NCI-H748 treated with DMSO at 0.1 percent for 48 hours (cell line): Measurements from ENCODE around the gene SH2D3C.
A peak's percentile ranks its signal among the peaks of the same experiment; 100 is the strongest.

ENCODE experiments used
- DNase-seq: peaks from one replicate; lab custom pipeline; 2025; lab: John Stamatoyannopoulos, UW

The SH2D3C gene

DNA sequence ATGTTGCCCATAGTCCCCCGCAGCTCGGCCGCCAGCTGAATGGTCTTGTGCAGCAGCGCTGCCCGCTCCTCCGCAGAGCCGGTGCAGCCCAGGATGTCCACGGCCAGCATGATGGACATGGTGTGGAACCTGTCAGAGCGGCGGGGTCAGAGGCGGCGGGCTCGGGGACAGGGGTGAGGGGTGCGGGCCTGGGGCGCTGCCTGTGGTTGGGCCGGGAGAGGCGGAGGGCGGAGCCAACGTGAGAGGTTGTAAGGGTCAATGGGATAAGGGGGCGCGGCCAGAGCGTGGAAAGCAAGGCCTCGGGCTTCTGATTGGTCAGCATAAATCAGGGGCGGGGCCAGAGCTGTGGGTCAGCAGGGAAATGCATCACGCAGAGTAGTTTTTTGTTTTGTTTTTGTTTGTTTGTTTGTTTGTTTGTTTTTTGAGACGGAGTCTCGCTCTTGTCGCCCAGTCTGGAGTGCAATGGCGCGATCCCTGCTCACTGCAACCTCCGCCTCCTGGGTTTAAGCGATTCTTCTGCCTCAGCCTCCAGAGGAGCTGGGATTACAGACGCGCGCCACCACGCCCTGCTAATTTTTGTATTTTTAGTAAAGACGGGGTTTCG lies 36.5 kb downstream of the SH2D3C start:
- no peak for DNase-seq

DNA sequence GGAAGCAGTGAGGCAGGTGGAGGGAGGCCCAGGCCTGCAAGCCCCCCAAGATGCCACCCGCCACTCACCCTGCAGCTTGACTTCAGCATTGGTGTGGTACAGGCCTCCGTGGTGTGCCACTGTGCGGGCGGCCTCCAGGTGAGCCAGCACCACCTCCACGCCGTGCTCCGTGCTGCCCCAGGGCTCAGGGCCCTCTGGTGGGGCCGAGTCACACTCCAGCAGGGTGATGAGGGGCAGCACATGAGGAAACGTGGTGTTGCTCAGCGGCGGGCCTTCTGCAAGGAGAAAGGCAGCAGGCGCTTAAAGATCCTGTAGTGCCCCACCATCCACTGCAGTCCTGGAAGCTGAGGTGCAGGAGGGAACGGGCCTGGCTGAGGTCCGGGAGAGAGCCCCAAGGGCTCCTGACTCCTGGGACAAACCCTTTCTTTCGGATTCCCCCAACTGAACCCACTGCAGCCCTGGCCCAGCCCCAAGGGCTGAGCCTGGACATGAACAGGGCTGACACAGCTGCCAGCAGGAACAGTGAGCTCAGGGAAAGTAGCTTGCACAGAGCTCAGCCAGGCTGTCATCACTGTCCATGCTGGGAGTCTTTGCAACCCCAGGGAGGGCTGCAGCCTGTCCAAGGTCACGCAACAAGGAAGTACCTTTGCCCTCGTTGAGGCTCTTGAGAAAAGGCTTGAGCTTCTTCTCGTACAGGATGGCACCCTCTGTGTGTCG lies 38.7 kb downstream of the SH2D3C start:
- DNase-seq = no peak

DNA sequence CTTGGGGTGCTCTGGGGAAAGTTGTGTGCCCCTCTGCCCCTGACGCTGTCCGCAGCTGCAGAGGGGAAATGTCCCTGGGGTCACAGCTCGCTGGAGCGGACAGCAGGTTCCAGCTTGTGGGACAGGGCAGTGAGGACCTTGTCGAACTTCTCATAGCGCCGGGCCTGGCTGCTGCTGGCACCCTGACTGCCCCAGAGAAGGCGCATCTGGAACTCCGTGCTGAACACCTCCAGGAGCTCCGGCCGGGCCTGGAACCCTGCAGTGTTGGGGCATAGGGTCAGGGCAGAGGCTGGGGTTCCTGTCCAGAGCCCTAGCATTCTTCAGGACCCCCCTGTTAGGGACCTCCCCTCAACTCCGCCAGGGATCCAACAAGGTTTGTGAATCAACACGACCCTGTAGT lies 39.8 kb downstream of the SH2D3C start:
- no peak for DNase-seq

DNA sequence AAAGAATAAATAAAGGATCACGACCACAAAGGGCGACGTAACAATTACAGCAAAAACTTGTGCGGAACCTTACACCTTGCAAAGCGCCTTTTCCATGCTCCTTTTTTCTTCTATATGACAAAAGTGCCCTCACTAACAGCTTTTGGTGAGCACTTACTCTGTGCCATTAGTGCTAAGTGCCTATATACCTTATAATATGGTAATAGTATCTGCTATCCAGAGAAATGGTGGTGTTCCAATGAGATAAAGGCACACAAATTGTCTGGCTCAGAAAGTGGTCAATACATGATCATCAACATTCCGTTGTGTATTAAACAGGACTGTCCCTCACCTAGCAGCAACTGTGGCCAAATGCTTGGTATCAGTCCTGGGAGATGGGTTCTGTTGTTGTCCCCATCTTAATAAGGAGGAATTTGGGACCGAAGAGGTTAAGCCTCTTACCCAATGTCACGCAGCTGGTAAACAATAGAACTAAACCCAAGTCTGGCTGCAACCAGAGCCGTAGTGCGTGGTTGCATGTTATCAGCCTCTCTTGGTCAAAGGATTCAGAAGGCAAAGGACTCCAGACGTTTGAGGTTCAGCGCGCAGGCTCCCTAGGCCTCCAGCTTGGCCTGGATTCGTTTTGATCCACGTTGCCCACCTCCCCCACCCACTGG lies 42.8 kb downstream of the SH2D3C start:
- no peak for DNase-seq

DNA sequence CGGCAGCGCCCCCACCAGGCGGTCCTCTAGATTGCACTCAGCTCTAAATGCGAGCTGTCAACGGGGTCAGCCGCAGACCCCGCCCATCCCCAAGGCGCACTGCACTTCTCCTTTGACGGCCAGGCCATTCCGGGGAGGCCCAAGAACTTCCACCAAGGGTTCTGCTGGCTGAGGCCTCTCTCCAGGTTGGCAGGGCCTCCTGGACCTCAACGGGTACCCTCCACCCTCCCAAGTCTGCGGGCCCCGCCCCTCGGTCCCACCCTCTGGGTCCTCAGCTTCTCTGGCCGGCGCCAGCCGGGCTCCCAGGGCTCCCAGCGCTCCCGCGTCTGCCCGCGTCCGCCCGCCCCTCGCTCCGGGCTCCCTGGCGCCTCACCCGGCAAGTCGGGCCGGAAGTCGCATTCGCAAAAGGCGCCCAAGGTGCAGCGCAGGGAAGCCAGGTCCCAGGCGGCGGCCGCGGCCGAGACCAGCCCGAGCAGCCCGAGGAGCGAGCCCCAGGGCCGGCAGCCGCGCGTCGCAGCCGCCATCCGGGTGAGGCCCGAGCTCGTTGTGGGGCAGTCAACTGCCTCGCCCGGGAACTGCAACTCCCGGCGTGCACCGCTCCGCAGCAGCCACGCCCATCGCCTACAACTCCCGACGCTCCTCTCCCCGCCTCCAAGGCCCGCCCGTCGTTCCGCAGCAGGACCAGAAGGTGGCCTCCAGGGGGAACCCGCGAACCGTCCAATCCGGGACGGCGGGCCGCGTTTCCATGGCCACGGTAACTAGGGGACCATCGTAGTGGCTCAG lies 43.5 kb downstream of the SH2D3C start, which contains the start of gene TOR2A:
Gene TOR2A (minus strand): TSS at position 548 of the 783 bp plus-strand sequence. CDS start 24 bp downstream, at position 524.
- peak; percentile 93 for DNase-seq

DNA sequence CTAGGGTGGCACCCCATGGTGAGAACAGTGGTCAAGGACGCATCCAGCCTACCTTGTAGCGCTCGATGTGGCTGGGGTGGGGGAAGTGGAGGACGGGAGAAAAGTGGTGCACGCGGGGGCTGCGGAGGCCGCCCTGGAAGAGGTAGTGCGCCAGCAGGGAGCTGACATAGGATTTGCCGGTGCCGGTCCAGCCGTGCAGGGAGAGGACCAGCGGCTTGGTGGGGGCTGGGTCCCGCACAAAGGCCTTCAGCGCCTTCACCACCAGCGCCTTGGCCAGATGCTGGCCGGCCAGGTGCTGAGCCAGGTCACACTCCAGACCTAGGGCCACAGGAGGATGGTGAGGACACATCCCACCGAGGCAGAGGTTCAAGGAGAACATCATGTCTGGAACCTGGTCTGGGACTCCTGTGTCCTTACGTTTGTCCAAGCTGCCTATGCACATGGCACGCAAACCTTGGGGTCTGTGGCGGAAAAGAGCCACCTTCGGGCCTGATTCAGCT lies 44.2 kb downstream of the SH2D3C start:
- DNase-seq = no peak

DNA sequence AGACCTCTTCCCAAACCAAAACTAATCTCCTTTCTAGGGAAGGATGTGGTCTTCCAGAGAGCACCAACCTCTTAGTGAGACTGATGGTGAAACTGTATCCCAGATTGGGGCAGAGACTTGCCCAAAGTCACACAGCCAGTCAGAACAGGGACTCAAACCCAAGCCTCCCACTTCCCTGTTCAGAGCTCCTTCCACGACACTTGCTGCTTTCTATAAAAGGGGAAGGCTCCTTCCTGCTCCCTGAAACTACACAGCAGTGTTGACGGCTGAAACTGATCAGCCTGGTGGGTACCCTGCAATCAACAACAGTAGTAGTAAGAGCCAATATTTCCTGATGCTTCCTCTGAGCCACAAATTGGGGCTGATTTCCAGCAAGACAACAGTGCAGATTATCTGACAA lies 44.9 kb downstream of the SH2D3C start:
- DNase-seq = no peak

DNA sequence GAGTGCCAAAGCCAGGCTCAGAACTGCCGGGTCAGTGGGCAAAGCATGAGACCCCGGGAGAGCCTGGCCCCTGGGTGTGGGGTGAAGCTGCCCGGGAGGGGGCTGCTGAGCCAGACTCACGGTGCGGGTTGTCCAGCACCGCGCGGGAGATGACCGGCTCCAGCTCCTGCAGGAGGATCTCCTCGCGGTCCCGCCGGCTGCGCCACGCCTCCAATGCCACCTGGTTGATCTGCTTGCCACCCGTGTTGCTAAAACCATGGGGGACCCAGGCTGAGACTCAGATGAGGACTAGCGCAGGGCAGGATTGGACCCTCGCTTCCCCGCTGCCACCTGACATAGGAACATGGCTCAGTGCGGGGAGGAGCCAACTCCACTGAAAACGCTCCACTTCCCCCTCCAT lies 46.0 kb downstream of the SH2D3C start:
- DNase-seq = no peak

DNA sequence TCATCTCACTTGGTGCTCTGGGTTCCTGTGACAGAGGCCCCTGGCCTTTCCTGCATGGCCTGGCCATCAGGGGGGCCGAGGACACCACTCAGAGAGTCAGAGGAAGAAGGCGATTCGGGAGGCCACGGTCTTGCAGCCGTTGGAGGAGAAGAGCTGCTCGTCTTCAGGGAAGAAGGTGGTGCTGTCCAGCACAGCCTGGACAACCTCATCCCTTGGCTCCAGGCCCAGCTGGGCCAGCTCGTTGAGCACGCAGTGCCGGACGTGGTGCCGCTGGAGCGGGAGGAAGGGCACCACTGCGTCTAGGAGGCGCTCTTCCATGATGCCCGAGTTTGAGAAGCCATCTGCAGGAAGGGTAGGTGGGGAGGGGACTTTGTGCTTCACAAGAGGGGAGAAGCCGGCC lies 46.5 kb downstream of the SH2D3C start:
- no peak for DNase-seq

DNA sequence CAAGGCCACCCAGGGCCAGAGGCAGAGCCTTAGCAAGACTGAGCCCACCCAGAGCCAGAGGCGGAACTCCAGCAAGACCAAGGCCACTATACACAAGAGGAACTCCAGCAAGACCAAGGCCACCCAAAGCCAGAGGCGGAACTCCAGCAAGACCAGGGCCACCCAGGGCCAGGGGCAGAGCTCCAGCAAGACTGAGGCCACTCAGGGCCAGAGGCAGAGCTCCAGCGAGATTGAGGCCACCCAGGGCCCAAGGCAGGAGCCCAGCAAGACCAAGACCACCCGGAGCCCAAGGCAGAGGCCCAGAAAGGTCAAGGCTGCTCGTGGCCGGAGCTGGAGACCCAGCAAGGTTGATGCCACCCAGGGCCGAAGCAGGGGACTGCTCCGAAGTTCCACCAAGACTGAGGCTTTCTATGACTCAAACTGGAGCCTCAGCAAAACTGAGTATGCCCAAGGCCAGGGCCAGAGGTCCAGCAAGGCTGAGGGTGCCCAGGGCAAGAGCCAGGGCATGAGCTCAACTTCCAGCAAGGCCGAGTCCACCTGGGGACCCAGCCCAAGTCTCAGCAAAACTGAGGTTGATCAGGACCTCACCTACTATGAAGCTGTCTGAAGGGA lies 47.6 kb downstream of the SH2D3C start:
- DNase-seq = no peak

DNA sequence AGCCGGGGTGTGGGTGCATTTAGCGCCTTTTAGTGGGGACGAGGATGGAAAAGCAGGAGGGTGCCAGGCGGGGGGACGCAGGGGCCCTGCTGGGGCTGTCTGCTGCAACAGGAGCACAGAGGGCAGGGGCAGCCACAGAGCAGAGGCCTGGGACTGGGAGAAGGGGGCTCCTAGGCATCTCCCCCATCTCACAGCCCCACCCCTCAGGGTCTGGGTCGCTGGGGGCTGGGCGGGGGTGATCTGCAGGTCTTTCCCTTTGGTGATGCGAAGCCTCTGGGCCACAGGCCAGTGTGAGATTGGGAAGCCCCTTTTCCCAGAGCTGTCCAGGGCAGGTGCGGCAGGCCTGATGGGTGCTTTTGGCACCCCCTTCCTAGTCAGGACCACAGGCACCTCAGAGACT lies 48.2 kb downstream of the SH2D3C start:
- no peak for DNase-seq

DNA sequence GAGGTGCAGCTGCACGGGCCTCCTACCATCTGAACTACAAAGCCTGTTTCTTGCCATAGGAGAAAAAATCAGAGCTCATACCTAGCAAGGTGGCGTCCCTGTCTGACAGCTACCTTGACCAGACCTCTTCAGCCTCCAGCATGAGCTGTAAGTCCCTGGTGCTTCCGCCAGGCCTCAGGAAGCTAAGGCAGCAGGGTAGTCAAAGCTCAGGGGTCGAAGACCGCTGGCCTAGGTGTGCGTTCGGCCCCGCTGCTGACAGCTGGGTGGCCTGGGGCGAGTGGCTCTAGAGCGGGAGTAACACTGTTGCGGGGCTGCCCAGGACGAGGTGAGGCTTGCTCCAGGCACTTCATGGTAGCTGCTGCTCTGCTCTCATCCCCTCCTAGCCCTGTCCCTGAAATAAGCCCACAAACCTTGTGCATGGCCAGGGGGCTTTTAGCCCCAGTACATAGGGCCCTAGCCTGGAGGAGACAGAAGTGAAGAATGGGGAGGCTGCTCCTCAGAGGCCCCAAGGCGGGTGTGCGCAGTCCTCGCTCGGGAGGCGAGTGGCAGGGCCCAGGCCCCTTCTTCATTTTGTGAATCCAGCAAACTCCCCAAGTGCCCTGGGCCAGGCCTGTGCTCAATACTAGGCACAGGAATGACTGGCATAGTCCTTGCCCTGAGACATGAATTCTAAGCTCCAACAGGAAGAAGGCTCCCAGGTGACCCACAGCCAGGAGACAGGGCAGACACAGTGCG lies 48.8 kb downstream of the SH2D3C start:
- DNase-seq = no peak

DNA sequence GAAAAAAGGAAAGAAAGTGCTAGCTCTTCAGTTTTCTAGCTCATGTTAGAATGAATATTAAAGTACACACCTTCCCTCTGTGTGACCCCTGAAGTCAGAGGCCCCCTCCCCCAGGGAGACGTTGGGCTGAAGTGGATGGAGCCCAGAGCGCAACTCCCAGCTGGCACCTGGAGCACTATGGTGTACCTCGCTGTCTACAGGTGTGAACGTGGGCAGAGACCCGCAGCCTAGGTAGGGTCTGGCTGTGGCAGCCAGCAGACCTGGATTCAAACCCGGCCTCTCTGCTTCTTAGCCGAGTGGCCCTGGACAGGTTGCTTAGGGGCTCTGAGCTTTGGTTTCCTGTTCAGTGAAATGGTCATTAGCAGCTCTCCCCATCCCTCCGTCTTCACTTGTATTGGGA lies 49.7 kb downstream of the SH2D3C start:
- DNase-seq = no peak

DNA sequence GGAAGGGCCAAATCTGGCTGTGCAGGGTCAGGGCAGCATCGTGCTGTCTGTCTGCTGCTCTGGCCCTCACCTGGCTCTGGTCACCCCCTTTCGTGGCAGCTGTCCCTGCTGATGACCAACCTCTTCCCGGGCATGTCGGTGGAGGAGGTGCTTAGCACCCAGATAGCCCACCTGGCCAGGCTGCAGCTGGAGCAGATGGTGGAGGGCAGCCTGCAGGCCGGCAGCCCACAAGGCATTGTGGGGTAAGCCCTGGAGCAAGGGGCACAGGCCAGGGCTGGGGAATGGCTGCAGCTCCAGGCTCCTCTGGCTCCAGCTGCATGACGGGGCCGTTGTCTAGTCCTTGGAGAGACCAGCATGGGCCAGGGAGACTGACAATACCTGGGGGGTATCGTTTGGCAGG lies 51.6 kb downstream of the SH2D3C start:
- no peak for DNase-seq

DNA sequence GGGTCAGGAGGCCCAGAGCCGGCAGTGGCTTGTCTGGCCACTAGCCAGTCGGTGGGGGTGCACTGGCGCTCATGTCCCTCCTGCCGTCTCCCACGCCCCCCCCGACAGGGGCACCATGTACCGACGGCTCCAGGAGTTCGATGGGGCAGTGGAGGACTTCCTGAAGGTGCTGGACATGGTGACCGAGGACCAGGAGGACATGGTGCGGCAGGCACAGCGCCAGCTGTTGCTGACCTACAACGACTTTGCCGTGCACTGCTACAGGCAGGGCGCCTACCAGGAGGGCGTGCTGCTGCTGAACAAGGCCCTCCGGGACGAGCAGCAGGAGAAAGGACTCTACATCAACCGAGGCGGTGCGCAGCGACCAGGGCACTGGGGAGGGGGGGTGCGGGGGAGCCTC lies 54.5 kb downstream of the SH2D3C start:
- DNase-seq = no peak

DNA sequence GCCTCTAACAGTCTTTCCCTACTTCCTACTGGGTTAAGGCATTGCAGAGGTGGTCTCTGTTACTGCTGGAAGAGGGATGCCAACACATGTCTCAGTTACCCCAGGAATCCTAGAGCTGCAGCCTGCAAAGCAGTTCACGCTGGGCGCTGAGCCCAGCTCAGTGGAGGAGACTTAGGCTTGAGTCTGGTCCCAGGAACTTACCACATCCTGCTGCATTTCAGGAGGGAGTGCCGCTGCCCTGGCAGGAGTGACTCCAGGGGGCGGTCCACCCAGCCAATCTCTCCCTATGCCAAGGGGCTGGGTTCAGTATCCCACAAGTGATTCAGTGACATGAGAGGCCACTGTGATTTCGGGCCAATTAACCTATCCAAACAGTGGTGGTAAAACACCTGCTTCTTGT lies 55.0 kb downstream of the SH2D3C start:
- no peak for DNase-seq

DNA sequence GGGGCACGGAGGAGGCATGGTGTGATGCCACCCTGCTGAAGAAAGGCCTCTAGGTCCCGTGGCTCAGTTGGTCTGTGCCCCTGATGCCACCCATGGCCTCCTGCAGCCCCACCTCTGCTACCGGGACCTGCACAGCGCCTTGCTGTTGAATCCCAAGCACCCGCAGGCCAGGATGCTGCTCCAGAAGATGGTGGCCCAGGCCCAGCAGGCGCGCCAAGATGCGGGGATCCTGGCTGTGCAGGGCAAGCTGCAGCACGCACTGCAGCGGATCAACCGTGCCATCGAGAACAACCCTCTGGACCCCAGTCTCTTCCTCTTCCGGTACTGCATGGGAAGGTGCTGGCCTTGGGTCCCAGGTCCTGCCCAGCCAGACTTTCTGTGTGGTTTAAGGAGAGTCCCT lies 55.5 kb downstream of the SH2D3C start:
- DNase-seq = no peak

DNA sequence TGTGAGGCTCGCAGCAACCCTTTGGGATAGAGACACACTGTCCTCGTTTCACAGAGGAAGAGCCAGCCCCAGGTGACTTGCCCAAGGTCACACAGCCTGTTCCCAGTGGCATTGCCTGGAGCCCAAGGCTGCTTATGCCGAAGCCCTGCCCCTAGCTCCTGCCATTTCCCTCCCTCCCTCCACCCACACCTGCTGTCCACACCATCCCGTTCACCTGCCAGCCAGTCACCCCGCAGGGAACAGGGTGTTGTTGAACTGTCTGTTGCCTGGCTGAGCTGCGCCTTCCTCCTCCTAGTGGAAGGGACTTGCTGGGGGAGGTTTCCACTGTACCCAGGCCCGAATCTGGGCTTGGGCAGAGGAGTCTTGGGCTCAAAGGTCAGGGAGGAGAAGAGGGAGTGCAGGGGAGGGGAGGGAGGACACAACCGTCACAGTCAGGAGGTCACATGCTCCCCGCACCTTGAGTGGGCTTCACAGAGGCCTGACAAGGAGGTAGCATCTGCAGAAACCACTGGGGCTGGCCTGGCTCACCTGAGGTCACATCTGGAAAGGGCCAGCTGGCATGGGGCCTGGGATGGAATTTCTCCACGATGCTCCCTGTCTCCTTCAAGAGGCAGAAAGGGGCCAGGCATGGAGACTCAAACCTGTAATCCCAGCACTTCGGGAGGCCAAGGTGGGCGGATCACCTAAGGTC lies 56.3 kb downstream of the SH2D3C start:
- DNase-seq = no peak

DNA sequence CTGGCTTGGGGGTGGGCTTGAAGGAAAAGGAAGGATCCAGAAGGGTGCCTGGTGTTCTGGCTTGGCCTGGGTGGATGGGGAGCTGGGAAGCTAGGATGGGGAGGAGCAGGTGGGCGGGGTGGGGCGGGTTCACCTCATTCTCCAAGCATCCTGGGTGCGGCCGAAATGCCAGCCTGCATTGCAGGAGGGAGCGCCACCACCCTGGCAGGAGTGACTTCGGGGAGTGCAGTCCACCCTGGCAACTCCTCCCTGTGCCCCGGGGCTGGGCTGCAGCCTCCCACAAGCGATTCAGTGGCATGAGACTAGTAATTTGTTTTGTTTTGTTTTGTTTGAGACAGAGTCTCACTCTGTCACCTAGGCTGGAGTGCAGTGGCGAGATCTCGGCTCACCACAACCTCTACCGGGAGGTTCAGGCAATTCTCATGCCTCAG lies 57.1 kb downstream of the SH2D3C start:
- DNase-seq = no peak

DNA sequence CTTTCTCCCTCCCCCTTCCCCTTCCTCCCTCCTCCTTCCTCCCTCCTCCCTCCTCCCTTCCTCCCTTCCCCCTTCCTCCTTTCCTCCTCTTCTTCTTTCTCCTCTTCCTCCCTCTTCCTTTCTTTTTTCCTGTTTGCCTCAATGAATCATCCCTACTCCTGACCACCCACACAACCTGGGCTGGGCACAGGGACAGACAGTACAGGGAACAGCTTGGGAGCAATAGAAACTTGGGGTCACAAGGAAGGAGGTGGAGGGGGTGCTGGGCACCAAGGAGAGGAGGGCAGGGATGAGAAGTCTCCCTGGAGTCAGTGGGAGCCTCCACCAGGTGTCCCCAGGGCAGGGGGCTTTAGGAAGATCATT lies 57.6 kb downstream of the SH2D3C start:
- DNase-seq = no peak
